NB4 (cell line): ENCODE measurements around the gene FOSL2.

Experiments used
- POLR2A ChIP-seq: IDR thresholded peaks from 2 replicates; pipeline ENCODE4 v1.6.1; 2011; ENCODE audit warnings: mild to moderate bottlenecking; ENCODE audit not compliant: insufficient read length; ENCODE audit errors: extremely low read depth
- TF ChIP-seq, protein P1 (sequence below): IDR thresholded peaks from one replicate; pipeline ENCODE4 v1.5.1; 2012; ENCODE audit warnings: low read depth, low read length
- TF ChIP-seq, protein P2 (sequence below): IDR thresholded peaks from 2 replicates; pipeline ENCODE4 v1.6.1; 2011; ENCODE audit warnings: low read depth, low read length

GRCh38 chr2:28439763-28440162 lies 47.1 kb downstream of the FOSL2 start:
- TF ChIP-seq, protein P1, sequence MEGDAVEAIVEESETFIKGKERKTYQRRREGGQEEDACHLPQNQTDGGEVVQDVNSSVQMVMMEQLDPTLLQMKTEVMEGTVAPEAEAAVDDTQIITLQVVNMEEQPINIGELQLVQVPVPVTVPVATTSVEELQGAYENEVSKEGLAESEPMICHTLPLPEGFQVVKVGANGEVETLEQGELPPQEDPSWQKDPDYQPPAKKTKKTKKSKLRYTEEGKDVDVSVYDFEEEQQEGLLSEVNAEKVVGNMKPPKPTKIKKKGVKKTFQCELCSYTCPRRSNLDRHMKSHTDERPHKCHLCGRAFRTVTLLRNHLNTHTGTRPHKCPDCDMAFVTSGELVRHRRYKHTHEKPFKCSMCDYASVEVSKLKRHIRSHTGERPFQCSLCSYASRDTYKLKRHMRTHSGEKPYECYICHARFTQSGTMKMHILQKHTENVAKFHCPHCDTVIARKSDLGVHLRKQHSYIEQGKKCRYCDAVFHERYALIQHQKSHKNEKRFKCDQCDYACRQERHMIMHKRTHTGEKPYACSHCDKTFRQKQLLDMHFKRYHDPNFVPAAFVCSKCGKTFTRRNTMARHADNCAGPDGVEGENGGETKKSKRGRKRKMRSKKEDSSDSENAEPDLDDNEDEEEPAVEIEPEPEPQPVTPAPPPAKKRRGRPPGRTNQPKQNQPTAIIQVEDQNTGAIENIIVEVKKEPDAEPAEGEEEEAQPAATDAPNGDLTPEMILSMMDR = no peak
- TF ChIP-seq POLR2A = no peak
- TF ChIP-seq, protein P2, sequence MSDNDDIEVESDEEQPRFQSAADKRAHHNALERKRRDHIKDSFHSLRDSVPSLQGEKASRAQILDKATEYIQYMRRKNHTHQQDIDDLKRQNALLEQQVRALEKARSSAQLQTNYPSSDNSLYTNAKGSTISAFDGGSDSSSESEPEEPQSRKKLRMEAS = no peak
